Hindlimb muscle (tissue), 1 donor: ENCODE results near the gene SLC25A6. TPM values are rescaled to one million over a fixed set of nuclear protein-coding genes. Genes with fewer than 3 reads are reported as not detected.
"Not testable (repeated sequence)": the region's sequence is repeated elsewhere in the genome, so short reads cannot be mapped to it uniquely, and the experiment has no call there.

Experiments used
- DNase-seq: peaks from one replicate; pipeline ENCODE4 v3.0.0-alpha.2; 2013
- polyA plus RNA-seq: library from polyadenylated mRNA; unstranded; fragments of 120-200 nt; gene quantifications from one replicate; pipeline ENCODE4 v1.2.1, GENCODE V29; 2013; ENCODE audit not compliant: insufficient read length

Gene SLC25A6
- polyA plus RNA-seq, 1 donor: 560 TPM

GRCh38 chrX:1412551-1413161, 20.7 kb upstream of the SLC25A6 start:
- DNase-seq: no peak

GRCh38 chrX:1411326-1411725, 19.4 kb upstream of the SLC25A6 start:
- DNase-seq: no peak

- DNase-seq: no peak
Measured at GRCh38 chrX:1407035-1407434, 15.1 kb upstream of the SLC25A6 start.

- not testable (repeated sequence) for DNase-seq
Measured at GRCh38 chrX:1405769-1406168, 13.9 kb upstream of the SLC25A6 start.

GRCh38 chrX:1403867-1404266, 12.0 kb upstream of the SLC25A6 start:
- DNase-seq: not testable (repeated sequence)

GRCh38 chrX:1403228-1403627, 11.3 kb upstream of the SLC25A6 start:
- no peak for DNase-seq

DNA sequence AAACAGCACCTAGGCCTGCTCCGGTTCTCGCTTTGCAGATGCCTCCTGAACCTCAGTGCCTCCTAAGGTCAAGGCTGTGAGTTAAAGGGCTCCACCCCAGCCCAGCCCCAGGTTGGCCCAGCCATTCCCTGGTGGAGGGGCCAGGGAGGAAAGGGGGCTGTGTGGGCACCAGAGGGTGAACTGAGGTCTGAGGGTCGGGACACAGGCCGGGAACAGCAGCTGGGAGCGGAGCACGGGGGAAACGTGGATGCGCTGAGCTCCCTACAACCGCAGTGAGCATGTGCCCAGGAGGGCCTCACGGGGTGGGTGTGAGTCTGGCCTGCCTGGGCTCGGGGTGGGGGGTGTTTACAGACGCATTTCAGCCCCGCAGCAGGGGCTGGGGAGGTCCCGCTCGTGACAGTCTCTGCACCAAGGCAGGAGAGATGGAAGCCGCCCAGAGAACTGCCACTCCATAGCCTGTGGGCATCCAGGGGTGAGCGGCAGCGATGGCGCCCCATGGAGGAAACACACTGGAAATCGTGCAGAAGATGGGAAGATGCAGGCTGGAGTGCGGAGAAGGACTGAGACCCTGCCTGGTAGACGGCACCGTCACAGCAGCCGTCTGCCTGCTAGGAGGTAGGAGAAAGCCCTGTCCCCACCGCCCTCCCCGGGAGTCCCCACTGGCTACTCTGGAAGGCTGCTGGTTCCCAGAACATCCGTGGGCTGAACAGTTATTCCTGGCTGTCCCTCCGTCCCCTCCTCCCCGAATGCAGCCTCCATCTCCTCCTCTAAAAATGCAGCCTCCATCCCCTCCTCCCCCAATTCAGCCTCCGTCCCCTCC, 9.9 kb upstream of the SLC25A6 start:
- no peak for DNase-seq

DNA sequence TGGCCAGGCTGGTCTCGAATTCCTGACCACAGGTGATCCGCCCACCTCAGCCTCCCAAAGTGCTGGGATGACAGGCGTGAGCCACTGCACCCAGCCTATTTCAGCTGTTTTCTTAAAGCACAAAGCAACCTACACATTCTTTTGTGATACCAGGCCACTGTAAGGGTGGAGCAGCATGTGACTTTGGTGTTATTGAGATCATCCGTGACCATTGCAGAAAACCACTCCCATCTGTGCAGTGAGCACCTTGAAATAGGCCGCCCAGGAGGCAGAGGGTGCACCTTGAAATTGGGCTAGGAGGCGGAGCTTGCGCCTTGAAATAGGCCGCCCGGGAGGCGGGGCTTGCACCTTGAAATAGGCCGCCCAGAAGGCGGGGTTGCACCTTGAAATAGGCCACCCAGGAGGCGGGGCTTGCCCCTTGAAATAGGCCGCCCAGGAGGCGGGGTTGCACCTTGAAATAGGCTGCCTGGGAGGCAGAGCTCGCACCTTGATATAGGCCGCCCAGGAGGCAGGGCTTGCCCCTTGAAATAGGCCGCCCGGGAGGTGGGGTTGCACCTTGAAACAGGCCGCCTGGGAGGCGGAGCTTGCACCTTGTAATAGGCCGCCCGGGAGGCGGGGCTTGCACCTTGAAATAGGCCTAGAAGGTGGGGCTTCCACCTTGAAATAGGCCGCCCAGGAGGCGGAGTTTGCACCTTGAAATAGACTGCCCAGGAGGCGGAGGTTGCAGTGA, 9.0 kb upstream of the SLC25A6 start:
- DNase-seq: no peak

- DNase-seq: no peak
Measured at GRCh38 chrX:1400049-1400448, 8.1 kb upstream of the SLC25A6 start.

- no peak for DNase-seq
Measured at GRCh38 chrX:1398431-1399340, 6.8 kb upstream of the SLC25A6 start.

- no peak for DNase-seq
Measured at GRCh38 chrX:1397441-1398270, 5.7 kb upstream of the SLC25A6 start.

DNA sequence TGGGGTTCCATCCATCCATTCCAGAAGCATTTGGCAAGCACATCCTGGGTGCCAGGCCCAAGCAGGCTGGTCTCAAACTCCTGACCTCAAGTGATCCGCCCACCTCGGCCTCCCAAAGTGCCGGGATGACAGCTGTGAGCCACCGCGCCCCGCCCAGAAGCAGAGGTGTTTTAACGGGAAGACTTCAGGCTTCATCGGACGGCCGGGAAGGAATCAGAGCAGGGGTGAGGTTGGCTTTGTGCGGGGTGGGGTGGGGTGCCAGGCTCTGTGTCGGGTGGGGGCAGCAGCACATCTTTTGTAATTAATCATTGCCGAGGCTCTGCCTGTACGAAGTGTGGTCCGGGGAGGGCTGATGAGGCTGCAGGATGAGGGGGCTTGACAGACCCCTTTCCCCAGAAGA, 5.1 kb upstream of the SLC25A6 start:
- DNase-seq: no peak

DNA sequence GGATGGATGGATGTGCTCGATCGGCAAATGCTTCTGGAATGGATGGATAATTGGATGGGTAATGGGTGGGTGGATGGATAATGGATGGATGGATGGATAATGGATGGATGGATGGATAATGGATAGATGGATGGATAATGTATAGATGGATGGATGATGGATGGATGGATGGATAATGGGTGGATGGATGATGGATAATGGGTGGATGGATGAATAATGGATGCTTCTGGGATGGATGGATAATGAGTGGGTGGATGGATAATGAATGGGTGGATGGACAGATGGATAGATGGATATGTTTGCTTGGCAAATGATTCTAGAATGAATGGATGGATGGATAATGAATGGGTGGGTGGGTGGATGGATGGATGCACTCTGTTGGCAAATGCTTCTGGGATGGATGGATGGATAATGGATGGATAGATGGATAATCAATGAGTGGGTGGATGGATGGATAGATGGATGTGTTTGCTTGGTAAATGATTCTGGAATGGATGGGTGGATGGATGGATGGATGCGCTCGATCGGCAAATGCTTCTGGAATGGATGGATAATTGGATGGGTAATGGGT, 3.8 kb upstream of the SLC25A6 start:
- no peak for DNase-seq

DNA sequence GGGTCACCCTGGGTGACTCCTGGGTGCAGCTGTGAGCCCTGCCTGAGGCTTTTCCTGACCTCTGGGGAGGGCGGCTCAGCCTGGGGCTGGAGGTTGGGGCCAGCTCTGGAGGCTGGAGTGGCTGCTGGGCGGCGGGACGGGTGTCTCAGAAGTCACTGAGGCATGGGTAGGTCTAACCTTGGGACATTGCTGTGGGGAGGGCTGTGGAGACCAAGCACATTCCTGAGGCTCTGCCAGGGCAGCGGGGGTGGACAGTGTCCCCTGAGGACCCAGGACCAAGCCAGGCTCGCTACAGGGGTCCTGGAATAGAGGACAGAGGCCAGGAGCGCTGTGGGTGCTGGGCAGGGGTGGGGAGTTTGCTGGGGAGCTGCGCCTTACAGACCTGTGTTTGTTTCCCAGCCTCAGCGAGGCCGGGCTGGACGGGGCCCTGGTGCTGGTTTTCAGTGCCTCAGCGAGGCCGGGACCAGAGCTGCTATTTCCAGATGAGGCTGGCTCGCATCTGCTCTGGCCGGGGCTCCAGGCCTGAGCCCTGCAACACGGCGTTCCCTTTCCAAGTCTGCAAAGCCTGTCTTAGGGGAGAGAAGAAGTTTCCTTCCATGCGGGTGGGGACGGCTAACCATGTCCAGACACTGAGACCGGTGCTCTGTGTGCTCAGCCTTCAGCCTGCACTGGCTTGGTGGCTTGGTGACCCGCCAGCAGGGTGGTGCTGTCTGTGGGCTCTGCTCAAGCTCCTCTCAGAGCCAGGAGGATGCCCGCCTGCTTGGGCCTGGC, 3.0 kb upstream of the SLC25A6 start:
- peak; percentile 55 for DNase-seq

DNA sequence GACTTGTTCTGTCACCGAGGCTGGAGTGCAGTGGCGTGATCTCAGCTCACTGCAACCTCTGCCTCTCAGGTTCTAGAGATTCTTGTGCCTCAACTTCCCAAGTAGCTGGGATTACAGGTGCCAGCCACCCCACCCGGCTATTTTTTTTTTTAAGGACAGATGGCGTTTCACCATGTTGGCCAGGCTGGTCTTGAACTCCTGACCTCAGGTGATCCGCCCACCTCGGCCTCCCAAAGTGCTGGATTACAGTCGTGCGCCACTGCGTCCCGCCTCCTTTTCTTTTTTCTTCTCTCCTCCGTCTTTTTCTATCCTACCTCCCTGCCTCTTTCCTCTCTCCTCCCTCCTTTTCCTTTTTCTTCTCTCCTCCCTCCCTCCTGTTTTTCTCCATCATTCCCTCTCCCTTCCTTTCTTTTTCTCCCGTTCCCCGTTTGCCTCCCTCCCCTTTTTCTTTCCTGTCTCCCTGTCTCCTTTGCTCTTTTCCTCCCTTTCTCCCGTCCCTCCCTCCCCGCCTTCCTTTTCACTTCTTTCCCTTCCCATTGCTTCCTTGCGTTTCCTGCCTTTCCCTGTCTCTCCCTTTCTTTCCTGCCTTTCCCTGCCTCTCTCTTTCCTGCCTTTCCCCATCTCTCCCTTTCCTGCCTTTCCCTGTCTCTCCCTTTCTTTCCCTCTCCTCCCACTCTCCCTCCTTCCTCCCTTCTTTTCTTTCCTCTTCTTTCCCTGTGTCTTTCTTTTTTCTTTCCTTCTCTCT, 2.1 kb upstream of the SLC25A6 start:
- no peak for DNase-seq

GRCh38 chrX:1392376-1393068, 609 bp upstream of the SLC25A6 start:
- DNase-seq: peak; percentile 79

GRCh38 chrX:1391370-1391706, 575 bp downstream of the SLC25A6 start:
- peak; percentile 96 for DNase-seq

DNA sequence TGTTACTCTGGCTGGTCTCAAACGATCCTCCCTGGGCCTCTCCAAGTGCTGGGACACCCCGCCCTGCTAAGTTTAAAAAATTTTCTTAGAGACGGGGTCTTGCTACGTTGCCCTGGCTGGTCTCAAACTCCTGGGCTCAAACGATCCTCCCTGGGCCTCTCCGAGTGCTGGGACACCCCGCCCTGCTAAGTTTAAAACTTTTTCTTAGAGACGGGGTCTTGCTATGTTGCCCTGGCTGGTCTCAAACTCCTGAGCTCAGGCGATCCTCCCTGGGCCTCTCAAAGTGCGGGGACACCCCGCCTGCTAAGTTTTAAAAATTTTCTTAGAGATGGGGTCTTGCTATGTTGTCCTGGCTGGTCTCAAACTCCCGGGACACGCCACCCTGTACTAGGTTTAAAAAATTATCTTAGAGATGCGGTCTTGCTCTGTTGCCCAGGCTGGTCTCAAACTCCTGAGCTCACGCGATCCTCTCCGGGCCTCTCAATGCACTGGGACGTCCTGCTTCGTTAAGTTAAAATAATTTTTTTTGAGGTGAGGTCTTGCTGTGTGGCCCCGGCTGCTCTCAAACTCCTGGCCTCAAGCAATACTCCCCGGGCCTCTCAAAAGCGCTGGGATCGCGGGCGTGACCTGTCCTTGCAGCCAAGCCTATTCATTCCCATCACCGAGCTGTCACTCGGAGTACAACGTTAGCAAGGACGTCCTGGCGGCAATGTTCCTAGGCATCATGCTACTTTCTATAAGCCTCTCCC, 1.1 kb downstream of the SLC25A6 start:
- no peak for DNase-seq

- no peak for DNase-seq
Measured at GRCh38 chrX:1389993-1390285, 2.0 kb downstream of the SLC25A6 start.
